Measurements from ENCODE around the gene VIPR2. TPM values are rescaled to one million over a fixed set of nuclear protein-coding genes. Genes with fewer than 3 reads are reported as not detected.

Gene VIPR2
- total and polyA plus RNA-seq, 2 experiments from 2014 or later = 1.3 to 2.7 TPM

GRCh38 chr7:159095979-159096411 lies 48.7 kb downstream of the VIPR2 start:
- Histone ChIP-seq H2AFZ (no peak overlapping the region), H4K20me1 (replicated peaks; ENCODE audit: insufficient read depth) (no peaks in the 10 kb centered on the region), H3K27ac (ENCODE audit: low read depth) (no peak overlapping the region), H3F3A (replicated peaks; ENCODE audit: low read depth) (no peaks in the 10 kb centered on the region), H3K79me2 (replicated peaks; ENCODE audit: insufficient read depth) (no peaks in the 10 kb centered on the region), H3K27me3 (ENCODE audit: insufficient read depth) (no peaks in the 10 kb centered on the region), H3K4me1 (ENCODE audit: insufficient read depth) (no peaks in the 10 kb centered on the region), H3K4me2 (no peak overlapping the region), H3K4me3 (no peak overlapping the region), H3K9me2 (ENCODE audit: insufficient read depth) (no peaks in the 10 kb centered on the region), H3K36me3 (ENCODE audit: insufficient read depth) (no peaks in the 10 kb centered on the region)
- DNase-seq (ENCODE audit: low spot score) = no peak
- no peaks in the 10 kb centered on the region; the same call in 2 of the 3 replicates for H3K4me1 Mint-ChIP-seq
- no peak overlapping the region for H3K27ac Mint-ChIP-seq
- ATAC-seq = no peak
- peaks cover 77% of the 10 kb centered on the region for H3K9me3 Mint-ChIP-seq
- H3K36me3 Mint-ChIP-seq (ENCODE audit: low read depth) = peaks cover 21% of the 10 kb centered on the region
- TF ChIP-seq REST (IDR thresholded peaks at IDR 0.05; ENCODE audit: unreplicated experiment) = no peak
- no peak for TF ChIP-seq CREB1 (CRISPR knock-in tag; IDR thresholded peaks at IDR 0.05; ENCODE audit: low read depth)
- TF ChIP-seq EZH2phosphoT487 (IDR thresholded peaks at IDR 0.05; ENCODE audit: unreplicated experiment) = no peak
- TF ChIP-seq NANOG (IDR thresholded peaks at IDR 0.05; ENCODE audit: borderline replicate concordance) = no peak
- no peak for TF ChIP-seq STAT1 (IDR thresholded peaks at IDR 0.05; ENCODE audit: unreplicated experiment)
- TF ChIP-seq ZNF462 (CRISPR knock-in tag; IDR thresholded peaks at IDR 0.05) = no peak
- no peak for TF ChIP-seq JUNB (IDR thresholded peaks at IDR 0.05; ENCODE audit: unreplicated experiment)
- no peak for TF ChIP-seq ETS1 (IDR thresholded peaks at IDR 0.05)
- TF ChIP-seq ZNF114 (CRISPR knock-in tag; IDR thresholded peaks at IDR 0.05) = no peak
- no peak for TF ChIP-seq ZNF331 (CRISPR knock-in tag; IDR thresholded peaks at IDR 0.05; ENCODE audit: low read depth)
- no peak for TF ChIP-seq CTCF (conservative IDR thresholded peaks at IDR 0.05; ENCODE audit: low read depth in 2 of 2)
- no peak for TF ChIP-seq POLR2AphosphoS5 (IDR thresholded peaks at IDR 0.05; ENCODE audit: low read depth)
- no peak overlapping the region for H3K4me3 Mint-ChIP-seq
- H3K27me3 Mint-ChIP-seq (ENCODE audit: insufficient read depth, low read depth, poor library complexity) = peaks cover 12% of the 10 kb centered on the region

All from GM23338 (cell line).